HEK293T (cell line): ENCODE results near the gene ST6GALNAC1.

Source experiments
- CTBP1 ChIP-seq: fragments of 450-650 bp; IDR thresholded peaks from 2 replicates; pipeline ENCODE4 v1.6.1; 2016; ENCODE audit warnings: borderline replicate concordance
- ELF4 ChIP-seq: fragments of 450-650 bp; IDR thresholded peaks from 2 replicates; pipeline ENCODE4 v1.6.1; 2017; ENCODE audit warnings: antibody characterized with exemption
- FOXA1 ChIP-seq: fragments of 450-650 bp; IDR thresholded peaks from 2 replicates; pipeline ENCODE4 v1.6.1; 2016; ENCODE audit warnings: mild to moderate bottlenecking
- FOXK2 ChIP-seq: fragments of 450-650 bp; IDR thresholded peaks from 2 replicates; pipeline ENCODE4 v1.6.1; 2016; ENCODE audit warnings: mild to moderate bottlenecking
- FOXM1 ChIP-seq: fragments of 450-650 bp; IDR thresholded peaks from 2 replicates; pipeline ENCODE4 v1.6.1; 2017; ENCODE audit warnings: mild to moderate bottlenecking, borderline replicate concordance
- HDGF ChIP-seq: fragments of 450-650 bp; IDR thresholded peaks from 2 replicates; pipeline ENCODE4 v1.6.1; 2017; ENCODE audit warnings: antibody characterized with exemption, borderline replicate concordance
- SUZ12 ChIP-seq: fragments of 450-650 bp; IDR thresholded peaks from 2 replicates; pipeline ENCODE4 v1.6.1; 2016; ENCODE audit warnings: mild to moderate bottlenecking
- TARDBP ChIP-seq: fragments of 450-650 bp; IDR thresholded peaks from 2 replicates; pipeline ENCODE4 v1.6.1; 2016
- ZNF384 ChIP-seq: fragments of 450-650 bp; IDR thresholded peaks from 2 replicates; pipeline ENCODE4 v1.6.1; 2016

- TF ChIP-seq ZNF384 (no peak), TARDBP (no peak), HDGF (no peak), FOXK2 (no peak), SUZ12 (no peak), ELF4 (no peak), CTBP1 (no peak), FOXM1 (no peak), FOXA1 (no peak)
Observed at GRCh38 chr17:76594690-76595089, 48.9 kb downstream of the ST6GALNAC1 start.
